ENCODE results near the gene MRPL2. TPM values are rescaled to one million over a fixed set of nuclear protein-coding genes. Genes with fewer than 3 reads are reported as not detected.

Gene MRPL2
- total RNA-seq, 1 experiment from 2014 or later, result 123 TPM

DNA sequence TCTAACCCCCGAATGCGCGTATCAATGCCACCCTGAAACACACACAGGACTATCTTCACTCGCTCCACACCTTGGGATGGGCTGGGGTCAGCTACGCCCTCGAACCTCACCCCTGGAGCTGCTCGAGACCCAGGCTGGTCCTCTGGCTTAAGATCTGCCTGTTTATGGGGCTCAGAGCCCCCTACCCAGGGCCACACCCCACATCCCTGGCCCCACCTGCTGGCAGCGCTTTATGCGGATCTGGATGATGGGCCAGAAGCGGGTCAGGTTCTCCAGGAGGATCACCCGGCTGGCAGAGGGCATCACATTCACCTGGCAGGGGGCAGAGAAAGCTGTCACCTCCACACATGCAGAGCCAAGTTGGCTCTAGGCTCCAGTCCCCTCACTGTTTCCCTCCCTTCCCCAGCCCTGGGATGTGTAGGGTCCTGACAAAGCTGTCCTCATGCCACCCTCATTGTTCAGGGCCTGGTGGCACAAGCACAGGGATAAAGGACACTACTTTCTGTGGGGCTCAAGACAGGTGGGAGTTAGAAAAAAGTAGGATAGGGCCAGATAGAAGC is 13.8 kb downstream of the MRPL2 start (continued):
- TF ChIP-seq EZH2phosphoT487 (IDR thresholded peaks at IDR 0.05; ENCODE audit: borderline replicate concordance), result no peak
- TF ChIP-seq, protein P1, sequence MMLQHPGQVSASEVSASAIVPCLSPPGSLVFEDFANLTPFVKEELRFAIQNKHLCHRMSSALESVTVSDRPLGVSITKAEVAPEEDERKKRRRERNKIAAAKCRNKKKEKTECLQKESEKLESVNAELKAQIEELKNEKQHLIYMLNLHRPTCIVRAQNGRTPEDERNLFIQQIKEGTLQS (IDR thresholded peaks at IDR 0.05), result no peak
- no peak for TF ChIP-seq JUND (IDR thresholded peaks at IDR 0.05)
- TF ChIP-seq, protein P2, sequence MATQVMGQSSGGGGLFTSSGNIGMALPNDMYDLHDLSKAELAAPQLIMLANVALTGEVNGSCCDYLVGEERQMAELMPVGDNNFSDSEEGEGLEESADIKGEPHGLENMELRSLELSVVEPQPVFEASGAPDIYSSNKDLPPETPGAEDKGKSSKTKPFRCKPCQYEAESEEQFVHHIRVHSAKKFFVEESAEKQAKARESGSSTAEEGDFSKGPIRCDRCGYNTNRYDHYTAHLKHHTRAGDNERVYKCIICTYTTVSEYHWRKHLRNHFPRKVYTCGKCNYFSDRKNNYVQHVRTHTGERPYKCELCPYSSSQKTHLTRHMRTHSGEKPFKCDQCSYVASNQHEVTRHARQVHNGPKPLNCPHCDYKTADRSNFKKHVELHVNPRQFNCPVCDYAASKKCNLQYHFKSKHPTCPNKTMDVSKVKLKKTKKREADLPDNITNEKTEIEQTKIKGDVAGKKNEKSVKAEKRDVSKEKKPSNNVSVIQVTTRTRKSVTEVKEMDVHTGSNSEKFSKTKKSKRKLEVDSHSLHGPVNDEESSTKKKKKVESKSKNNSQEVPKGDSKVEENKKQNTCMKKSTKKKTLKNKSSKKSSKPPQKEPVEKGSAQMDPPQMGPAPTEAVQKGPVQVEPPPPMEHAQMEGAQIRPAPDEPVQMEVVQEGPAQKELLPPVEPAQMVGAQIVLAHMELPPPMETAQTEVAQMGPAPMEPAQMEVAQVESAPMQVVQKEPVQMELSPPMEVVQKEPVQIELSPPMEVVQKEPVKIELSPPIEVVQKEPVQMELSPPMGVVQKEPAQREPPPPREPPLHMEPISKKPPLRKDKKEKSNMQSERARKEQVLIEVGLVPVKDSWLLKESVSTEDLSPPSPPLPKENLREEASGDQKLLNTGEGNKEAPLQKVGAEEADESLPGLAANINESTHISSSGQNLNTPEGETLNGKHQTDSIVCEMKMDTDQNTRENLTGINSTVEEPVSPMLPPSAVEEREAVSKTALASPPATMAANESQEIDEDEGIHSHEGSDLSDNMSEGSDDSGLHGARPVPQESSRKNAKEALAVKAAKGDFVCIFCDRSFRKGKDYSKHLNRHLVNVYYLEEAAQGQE (IDR thresholded peaks at IDR 0.05; ENCODE audit: low read depth), result no peak
- TF ChIP-seq CBX3 (IDR thresholded peaks at IDR 0.05; ENCODE audit: low read depth), result no peak

DNA sequence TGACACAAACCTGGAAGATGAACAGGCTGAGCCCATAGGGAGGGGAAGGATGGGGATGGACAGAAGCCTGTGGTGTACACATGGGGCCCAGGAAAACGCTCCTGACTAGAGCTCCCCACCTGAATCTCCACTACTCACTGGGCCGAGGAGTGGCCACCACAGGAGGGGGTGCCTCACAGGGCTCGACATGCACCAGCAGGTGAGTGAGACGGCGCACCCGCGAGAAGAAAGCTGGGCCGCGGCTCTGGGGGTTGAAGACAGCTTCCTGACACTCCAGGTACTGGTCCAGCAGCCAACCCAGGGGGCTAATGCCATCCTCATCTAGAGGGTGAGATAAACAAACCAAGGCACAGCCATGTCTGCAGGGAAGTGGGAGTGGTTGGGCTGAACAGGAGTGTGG is 15.9 kb downstream of the MRPL2 start:
- Histone ChIP-seq H3K27me3 (ENCODE audit: insufficient read depth, low read length) (no peaks in the 10 kb centered on the region), H3K9me2 (ENCODE audit: insufficient read depth) (no peaks in the 10 kb centered on the region), H3K79me2 (ENCODE audit: insufficient read depth, low read length) (no peaks in the 10 kb centered on the region), H3K4me3 (replicated peaks in 1 of 2; ENCODE audit: low read depth in 1 of 2, low read length in 2 of 2) (no peak overlapping the region), H3K4me1 (ENCODE audit: control insufficient read depth in 1 of 2, insufficient read depth in 2 of 2, low read length in 2 of 2) (no peaks in the 10 kb centered on the region), H3K4me2 (ENCODE audit: low read length) (no peak overlapping the region), H3K27ac (ENCODE audit: low read depth, low read length) (no peak overlapping the region), H3K9me3 (ENCODE audit: control insufficient read depth in 1 of 2, insufficient read depth in 1 of 2, low read depth in 1 of 2, low read length in 2 of 2) (no peaks in the 10 kb centered on the region), H2AFZ (ENCODE audit: low read depth, low read length, poor library complexity, severe bottlenecking) (no peak overlapping the region), H4K20me1 (ENCODE audit: insufficient read depth) (no peaks in the 10 kb centered on the region), H3K36me3 (ENCODE audit: control insufficient read depth in 1 of 2, insufficient read depth in 2 of 2, low read length in 2 of 2) (peaks cover 0 to 14% of the 10 kb centered on the region in 2 experiments; a peak in 2 of 4 replicates), H3K9ac (ENCODE audit: low read length) (no peak overlapping the region)
- no TSS peak for BruUV-seq (replicated peaks)
- ChIA-PET RAD21 (ENCODE audit: low non-redundant PET in 1 of 2, low total read pairs in 2 of 2, uncharacterized antibody in 2 of 2, unreplicated experiment in 2 of 2) (no interaction called here), CTCF (no interaction called here), POLR2A (no interaction called here)
- no peak for TF ChIP-seq ZFX (IDR thresholded peaks at IDR 0.05)
- TF ChIP-seq, protein P2 (IDR thresholded peaks at IDR 0.05; ENCODE audit: low read depth), result no peak
- no peak for TF ChIP-seq ELF1 (IDR thresholded peaks at IDR 0.05; ENCODE audit: borderline replicate concordance, low read depth)
- TF ChIP-seq EGR1 (IDR thresholded peaks at IDR 0.05; ENCODE audit: low read depth), result no peak
- no peak for TF ChIP-seq JUND (IDR thresholded peaks at IDR 0.05)
- TF ChIP-seq, protein P3, sequence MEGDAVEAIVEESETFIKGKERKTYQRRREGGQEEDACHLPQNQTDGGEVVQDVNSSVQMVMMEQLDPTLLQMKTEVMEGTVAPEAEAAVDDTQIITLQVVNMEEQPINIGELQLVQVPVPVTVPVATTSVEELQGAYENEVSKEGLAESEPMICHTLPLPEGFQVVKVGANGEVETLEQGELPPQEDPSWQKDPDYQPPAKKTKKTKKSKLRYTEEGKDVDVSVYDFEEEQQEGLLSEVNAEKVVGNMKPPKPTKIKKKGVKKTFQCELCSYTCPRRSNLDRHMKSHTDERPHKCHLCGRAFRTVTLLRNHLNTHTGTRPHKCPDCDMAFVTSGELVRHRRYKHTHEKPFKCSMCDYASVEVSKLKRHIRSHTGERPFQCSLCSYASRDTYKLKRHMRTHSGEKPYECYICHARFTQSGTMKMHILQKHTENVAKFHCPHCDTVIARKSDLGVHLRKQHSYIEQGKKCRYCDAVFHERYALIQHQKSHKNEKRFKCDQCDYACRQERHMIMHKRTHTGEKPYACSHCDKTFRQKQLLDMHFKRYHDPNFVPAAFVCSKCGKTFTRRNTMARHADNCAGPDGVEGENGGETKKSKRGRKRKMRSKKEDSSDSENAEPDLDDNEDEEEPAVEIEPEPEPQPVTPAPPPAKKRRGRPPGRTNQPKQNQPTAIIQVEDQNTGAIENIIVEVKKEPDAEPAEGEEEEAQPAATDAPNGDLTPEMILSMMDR (IDR thresholded peaks at IDR 0.05 in 2 of 3, conservative IDR thresholded peaks at IDR 0.05 in 1 of 3; ENCODE audit: borderline replicate concordance in 1 of 3, insufficient read depth in 1 of 3, low read depth in 2 of 3, low read length in 2 of 3), result no peak
- TF ChIP-seq POLR2AphosphoS5 (IDR thresholded peaks at IDR 0.05; ENCODE audit: low read depth, low read length), result no peak
- DNase-seq (ENCODE audit: low read depth, low spot score), result no peak
- ATAC-seq, result no peak
- intact Hi-C loops (cut with micrococcal nuclease), result no loop called here

Data from HCT116 (cell line).